Vagina (tissue), 2 donors: Measurements from ENCODE around the gene GRIK2.

Experiments used
- CTCF ChIP-seq, 3 experiments: fragments of 450-650 bp in 2 of 3; fragments of 200-600 bp in 1 of 3; sonication (generic) in 1 of 3; IDR thresholded peaks; one replicate each; pipeline ENCODE4 v1.5.1; 2017 to 2019; ENCODE audit warnings: antibody characterized with exemption in 3 of 3, mild to moderate bottlenecking in 2 of 3, moderate library complexity in 2 of 3
- POLR2AphosphoS5 ChIP-seq, 2 donors: sonication (generic); formaldehyde crosslinking; IDR thresholded peaks; one replicate each; pipeline ENCODE4 v1.9.0; 2017; ENCODE audit warnings: antibody characterized with exemption in 2 of 2, mild to moderate bottlenecking in 2 of 2, low read depth in 1 of 2; ENCODE audit not compliant: insufficient read depth in 1 of 2

- TF ChIP-seq CTCF (IDR thresholded peaks at IDR 0.05) (no peak), POLR2AphosphoS5 (IDR thresholded peaks at IDR 0.05; ENCODE audit: insufficient read depth in 1 of 2, low read depth in 1 of 2) (no peak)
These were observed 296.2 kb downstream of the GRIK2 start for GRCh38 chr6:101689695-101690094.
